Measurements from ENCODE around the gene SCAF8.
"Not testable (repeated sequence)": the region's sequence is repeated elsewhere in the genome, so short reads cannot be mapped to it uniquely, and the experiment has no call there.

SCAF8 gene

GRCh38 chr6:154783229-154783628 is 50.0 kb downstream of the SCAF8 start:
- DNase-seq = no peak

GRCh38 chr6:154785075-154785474 is 51.9 kb downstream of the SCAF8 start:
- DNase-seq = no peak

- DNase-seq = no peak
Observed at GRCh38 chr6:154786144-154786868, 53.1 kb downstream of the SCAF8 start.

- no peak for DNase-seq
Observed at GRCh38 chr6:154791556-154792317, 58.5 kb downstream of the SCAF8 start.

GRCh38 chr6:154792325-154792724 is 59.1 kb downstream of the SCAF8 start:
- DNase-seq = no peak

- DNase-seq = no peak
Observed at GRCh38 chr6:154792761-154793160, 59.5 kb downstream of the SCAF8 start.

GRCh38 chr6:154796484-154796883 is 63.3 kb downstream of the SCAF8 start:
- no peak for DNase-seq

- DNase-seq = no peak
Observed at GRCh38 chr6:154797857-154798256, 64.6 kb downstream of the SCAF8 start.

GRCh38 chr6:154800338-154800737 is 67.1 kb downstream of the SCAF8 start:
- no peak for DNase-seq

GRCh38 chr6:154805288-154805911 is 72.2 kb downstream of the SCAF8 start:
- DNase-seq = no peak

GRCh38 chr6:154806804-154807203 is 73.6 kb downstream of the SCAF8 start:
- DNase-seq = no peak

GRCh38 chr6:154811663-154812062 is 78.4 kb downstream of the SCAF8 start:
- DNase-seq = not testable (repeated sequence)

- DNase-seq = no peak
Observed at GRCh38 chr6:154814063-154814462, 80.8 kb downstream of the SCAF8 start.

- no peak for DNase-seq
Observed at GRCh38 chr6:154815938-154816820, 83.0 kb downstream of the SCAF8 start.

- DNase-seq = no peak
Observed at GRCh38 chr6:154821099-154821498, 87.9 kb downstream of the SCAF8 start.

GRCh38 chr6:154821638-154822037 is 88.4 kb downstream of the SCAF8 start:
- DNase-seq = no peak

GRCh38 chr6:154822947-154823558 is 89.8 kb downstream of the SCAF8 start:
- DNase-seq = no peak

- no peak for DNase-seq
Observed at GRCh38 chr6:154824076-154824475, 90.9 kb downstream of the SCAF8 start.

GRCh38 chr6:154829970-154830369 is 96.8 kb downstream of the SCAF8 start:
- DNase-seq = no peak

- no peak for DNase-seq
Observed at GRCh38 chr6:154830771-154831170, 97.6 kb downstream of the SCAF8 start.

- DNase-seq = no peak
Observed at GRCh38 chr6:154835307-154835706, 102.1 kb downstream of the SCAF8 start.

GRCh38 chr6:154839546-154839945 is 106.3 kb downstream of the SCAF8 start:
- DNase-seq = no peak

All from activated CD4-positive, alpha-beta T cell treated with anti-CD3 and anti-CD28 coated beads, Interleukin-2, amount 50 U/mL, for 1 hour (primary cell).